Astrocyte of the cerebellum (primary cell): ENCODE measurements around the gene POLL.

Source experiments
- DNase-seq: peaks from one replicate; pipeline ENCODE4 v3.0.0-alpha.2; 2011; ENCODE audit warnings: low read depth
- H3K4me3 ChIP-seq: 2 replicates; pipeline ENCODE4 v1.5.1; 2011; ENCODE audit warnings: mild to moderate bottlenecking, low read depth, low read length, moderate library complexity
- CTCF ChIP-seq: IDR thresholded peaks from 2 replicates; pipeline ENCODE4 v1.5.1; 2012; ENCODE audit warnings: low read length, low read depth, moderate library complexity, mild to moderate bottlenecking; ENCODE audit errors: missing control alignments
- in situ Hi-C: cut with HindIII; loops from 2 replicates; pipeline ENCODE4 v1.10.0; 2017; ENCODE audit warnings: low sequenced_read_pairs

The POLL gene

GRCh38 chr10:101573885-101574753, 13.9 kb downstream of the POLL start:
- TF ChIP-seq CTCF: no peak
- DNase-seq: no peak
- in situ Hi-C loops: no loop called here
- no peak overlapping the region for H3K4me3 ChIP-seq

GRCh38 chr10:101572785-101573184, 15.3 kb downstream of the POLL start:
- no peak overlapping the region for H3K4me3 ChIP-seq
- in situ Hi-C loops: no loop called here
- no peak for TF ChIP-seq CTCF
- no peak for DNase-seq

GRCh38 chr10:101572126-101572525, 15.9 kb downstream of the POLL start:
- no peak for TF ChIP-seq CTCF
- DNase-seq: no peak
- H3K4me3 ChIP-seq: no peak overlapping the region
- in situ Hi-C loops: no loop called here

- no peak overlapping the region for H3K4me3 ChIP-seq
- in situ Hi-C loops: no loop called here
- DNase-seq: no peak
- no peak for TF ChIP-seq CTCF
Observed at GRCh38 chr10:101571271-101571925, 16.7 kb downstream of the POLL start.

- H3K4me3 ChIP-seq: peak overlapping the region; percentile 56
- no peak for DNase-seq
- in situ Hi-C loops: no loop called here
- no peak for TF ChIP-seq CTCF
Observed at GRCh38 chr10:101570428-101571270, 17.4 kb downstream of the POLL start.

GRCh38 chr10:101569622-101570427, 18.2 kb downstream of the POLL start:
- H3K4me3 ChIP-seq: peak overlapping the region; percentile 56
- DNase-seq: no peak
- in situ Hi-C loops: no loop called here
- peak; percentile 63 for TF ChIP-seq CTCF
